GM04503 (cell line): ENCODE measurements around the gene MKKS.
"Not testable (repeated sequence)": the region's sequence is repeated elsewhere in the genome, so short reads cannot be mapped to it uniquely, and the experiment has no call there.

Experiments
- DNase-seq: peaks from one replicate; pipeline ENCODE4 v3.0.0-alpha.2; 2012; ENCODE audit warnings: low read depth

The MKKS gene

DNA sequence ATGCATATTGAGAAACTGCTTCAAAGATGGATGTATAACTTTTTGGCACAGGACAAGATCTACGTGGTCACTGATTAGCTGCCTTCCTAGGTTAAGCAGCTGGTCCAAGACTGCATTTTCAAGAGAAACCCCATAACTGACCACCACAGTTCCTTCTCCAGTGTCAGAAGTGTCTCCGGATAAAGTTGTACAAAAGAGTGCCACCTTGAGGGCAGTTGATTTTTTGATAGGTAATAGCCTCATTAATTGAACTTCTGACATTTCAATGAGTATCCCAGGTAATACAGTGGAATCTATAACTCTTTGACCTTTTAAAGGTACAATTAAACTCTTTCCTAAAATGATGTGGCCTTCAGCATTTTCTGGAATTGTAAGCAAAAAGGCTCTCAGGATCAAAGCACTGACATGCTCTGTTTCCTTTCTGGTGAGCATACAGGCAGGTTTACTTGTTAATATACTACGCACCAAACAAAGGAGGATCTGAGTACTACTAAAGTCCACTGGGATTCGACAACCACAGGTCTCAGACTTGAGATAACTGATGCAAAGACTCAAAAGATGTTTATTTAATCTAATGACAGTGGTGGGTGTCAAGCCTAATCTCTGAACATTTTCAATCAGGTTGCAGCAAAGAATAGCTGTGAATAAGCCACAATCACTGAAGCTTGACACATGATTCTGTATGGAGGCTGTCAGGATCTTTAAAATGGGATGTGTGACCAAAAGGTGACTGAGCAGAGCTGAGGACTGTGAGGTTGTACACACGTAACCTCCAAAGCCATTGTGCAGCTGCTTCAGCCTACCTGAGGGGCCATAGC, 21.2 kb downstream of the MKKS start:
- no peak for DNase-seq

DNA sequence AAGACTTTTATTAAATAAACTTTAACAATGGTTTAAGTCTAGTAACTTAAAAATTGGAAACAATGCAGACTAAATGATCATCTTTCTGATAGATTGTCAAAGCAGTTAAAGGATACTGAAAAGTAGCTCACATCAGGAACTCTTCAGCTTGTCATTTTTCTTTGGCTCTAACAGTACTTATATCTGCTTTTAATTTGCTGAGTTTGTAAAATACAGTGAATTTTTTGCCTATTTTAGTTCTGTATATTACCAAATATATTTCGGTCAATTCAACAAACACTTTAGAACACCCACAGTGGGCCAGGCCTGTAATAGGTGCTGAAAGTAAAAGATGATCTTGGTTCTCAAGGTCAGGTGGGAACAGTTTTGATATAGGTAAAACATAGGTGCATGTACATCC, 22.3 kb downstream of the MKKS start:
- no peak for DNase-seq

DNA sequence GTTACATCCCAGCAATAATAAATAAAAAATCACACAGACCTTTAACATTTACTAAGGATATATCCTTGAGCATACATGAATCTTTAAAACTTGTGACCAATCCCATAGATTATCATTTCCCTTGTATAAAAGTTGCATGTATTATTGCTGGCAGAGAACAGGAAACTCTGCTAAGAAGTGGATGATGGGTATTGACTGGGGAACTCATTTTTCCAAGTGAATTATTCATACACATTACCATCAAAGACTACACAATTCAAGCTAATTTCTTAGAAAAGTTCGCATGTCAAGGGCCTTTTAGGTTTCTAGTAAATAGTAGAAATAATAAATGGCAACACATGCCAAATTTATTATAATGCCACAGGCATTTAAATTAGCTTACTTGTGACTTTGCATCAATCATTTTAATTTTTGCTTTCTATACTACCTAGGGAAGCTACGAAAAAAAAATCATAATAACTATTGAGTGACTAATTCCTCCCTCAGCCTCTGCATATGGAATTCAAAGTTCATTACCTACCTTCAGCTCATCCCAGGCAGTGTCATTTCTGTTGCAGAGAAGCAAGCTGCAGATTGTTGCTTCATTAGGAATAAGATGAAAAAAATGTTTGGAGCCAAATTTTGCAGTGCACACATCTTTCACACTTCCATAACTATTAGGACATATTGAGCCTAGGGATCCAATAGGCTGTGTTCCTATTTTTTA, 25.8 kb downstream of the MKKS start:
- DNase-seq: no peak

DNA sequence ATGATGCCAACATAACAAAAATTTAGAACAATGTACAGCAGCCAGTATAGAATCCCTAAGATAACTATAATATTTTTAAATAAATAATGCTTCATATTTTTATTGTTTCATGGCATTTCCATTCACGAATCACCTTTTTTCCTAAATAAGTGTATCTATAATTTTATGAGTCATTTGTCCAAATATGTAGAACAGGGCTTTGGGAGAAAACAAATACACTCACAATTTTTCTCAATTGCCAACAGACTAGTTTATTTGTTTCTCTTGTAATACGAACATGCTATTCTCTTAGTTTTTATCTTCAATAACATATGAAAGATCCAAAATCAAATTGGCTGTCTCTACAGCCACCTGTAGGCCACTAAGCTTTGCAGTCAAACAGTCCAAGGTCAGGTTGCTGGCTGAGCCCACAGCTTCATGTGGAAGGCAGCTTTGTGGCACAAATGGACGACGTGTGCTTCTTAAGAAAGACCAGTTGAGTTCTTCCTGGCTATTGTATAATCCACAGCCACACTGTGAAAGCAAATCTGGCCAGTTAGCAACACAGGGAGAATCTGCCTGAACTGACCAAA, 29.0 kb downstream of the MKKS start:
- no peak for DNase-seq

- no peak for DNase-seq
Measured at GRCh38 chr20:10404023-10404628, 29.9 kb downstream of the MKKS start.

GRCh38 chr20:10402938-10403608, 30.9 kb downstream of the MKKS start:
- DNase-seq: no peak

GRCh38 chr20:10398834-10399369, 35.1 kb downstream of the MKKS start:
- no peak for DNase-seq

DNA sequence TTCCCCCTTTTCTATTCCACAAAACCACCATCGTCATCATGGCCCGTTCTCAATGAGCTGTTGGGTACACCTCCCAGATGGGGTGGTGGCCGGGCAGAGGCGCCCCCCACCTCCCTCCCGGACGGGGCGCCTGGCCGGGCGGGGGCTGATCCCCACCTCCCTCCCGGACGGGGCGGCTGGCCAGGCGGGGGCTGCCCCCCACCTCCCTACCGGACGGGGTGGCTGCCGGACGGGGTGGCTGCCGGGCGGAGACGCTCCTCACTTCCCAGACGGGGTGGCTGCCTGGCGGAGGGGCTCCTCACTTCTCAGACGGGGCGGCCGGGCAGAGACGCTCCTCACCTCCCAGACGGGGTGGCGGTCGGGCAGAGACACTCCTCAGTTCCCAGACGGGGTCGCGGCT, 39.3 kb downstream of the MKKS start:
- DNase-seq: not testable (repeated sequence)

DNA sequence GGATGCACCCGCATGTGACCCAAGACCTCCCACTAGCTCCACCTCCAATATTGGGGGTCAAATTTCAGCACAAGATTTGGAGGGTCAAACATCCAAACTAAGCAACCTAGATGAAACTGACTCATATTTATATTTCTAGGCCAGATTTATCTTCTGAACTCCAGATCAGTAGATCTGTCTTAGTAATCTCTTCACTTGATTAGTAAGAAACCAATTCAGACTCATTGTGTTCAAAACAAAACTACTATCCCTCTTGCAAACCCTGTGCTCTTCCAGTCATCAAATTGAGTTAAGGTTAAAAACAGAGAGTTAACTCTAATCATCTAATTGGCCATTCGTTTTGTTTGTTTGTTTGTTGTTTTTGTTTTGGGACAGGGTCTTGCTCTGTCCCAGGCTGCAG, 43.3 kb downstream of the MKKS start:
- DNase-seq: no peak

DNA sequence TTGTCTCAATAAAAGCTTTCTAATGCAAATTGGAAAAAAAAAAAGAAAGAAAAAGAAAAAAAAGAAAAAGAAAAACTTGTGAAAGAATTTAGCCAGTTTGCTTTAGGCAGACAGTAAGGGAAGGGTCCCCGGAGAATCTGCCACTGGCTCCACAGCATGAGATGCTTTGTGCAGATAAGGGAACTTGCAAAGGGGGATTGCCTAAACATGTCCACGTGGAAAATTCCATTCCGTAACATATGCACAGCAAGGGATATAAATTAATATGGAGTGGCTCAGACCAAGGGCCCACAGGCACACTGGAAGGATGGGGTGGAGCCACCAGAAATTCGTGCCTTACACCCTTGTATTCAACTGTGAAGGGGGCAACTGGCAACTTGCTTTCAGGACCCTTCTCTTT, 45.4 kb downstream of the MKKS start:
- no peak for DNase-seq

- no peak for DNase-seq
Measured at GRCh38 chr20:10387686-10388085, 46.3 kb downstream of the MKKS start.

DNA sequence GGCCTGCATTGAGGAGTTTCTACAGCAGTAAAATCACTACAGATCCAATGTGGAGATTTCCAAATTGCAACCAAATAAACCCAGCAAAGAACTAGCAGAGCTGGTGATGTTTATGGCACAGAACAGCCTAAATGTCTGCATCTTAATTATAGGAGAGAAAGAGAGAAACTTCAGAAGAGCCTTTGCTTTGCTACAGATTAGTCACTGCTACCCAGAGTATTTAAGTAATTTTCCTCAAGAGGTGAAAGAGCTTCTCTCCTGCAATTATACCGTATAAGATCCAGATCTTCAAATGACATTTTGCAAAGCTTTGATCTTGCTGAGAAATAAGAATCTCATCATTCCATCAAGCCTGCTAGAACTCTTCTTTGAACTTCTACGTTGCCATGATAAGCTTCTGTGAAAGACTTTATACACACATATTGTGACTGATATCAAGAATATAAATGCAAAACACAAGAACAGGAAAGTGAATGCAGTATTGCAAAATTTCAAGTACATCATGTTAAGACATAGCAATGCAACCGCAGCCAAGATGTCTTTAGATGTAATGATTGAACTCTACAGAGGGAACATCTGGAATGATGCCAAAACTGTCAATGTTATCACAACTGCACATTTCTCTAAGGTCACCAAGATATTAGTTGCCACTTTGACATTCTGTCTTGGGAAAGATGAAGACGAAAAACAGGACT, 48.0 kb downstream of the MKKS start:
- DNase-seq: no peak

DNA sequence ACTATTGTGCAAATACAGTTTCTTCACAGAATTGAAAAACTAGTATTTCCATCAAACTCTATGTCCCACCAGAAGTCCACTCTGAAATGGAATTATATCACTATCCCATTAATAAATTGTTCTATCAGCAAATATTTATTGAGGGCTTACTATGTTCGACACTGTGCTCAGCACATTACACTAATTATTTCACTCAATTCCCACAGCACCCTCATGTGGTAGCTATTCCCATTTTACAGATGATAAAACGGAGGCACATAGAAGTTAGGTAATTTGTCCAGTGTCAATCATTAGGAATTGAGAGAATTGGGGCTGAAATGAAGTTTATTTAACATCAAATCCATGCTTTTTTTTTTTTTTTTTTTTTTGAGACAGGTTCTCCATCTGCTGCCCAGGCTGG, 52.5 kb downstream of the MKKS start:
- no peak for DNase-seq

DNA sequence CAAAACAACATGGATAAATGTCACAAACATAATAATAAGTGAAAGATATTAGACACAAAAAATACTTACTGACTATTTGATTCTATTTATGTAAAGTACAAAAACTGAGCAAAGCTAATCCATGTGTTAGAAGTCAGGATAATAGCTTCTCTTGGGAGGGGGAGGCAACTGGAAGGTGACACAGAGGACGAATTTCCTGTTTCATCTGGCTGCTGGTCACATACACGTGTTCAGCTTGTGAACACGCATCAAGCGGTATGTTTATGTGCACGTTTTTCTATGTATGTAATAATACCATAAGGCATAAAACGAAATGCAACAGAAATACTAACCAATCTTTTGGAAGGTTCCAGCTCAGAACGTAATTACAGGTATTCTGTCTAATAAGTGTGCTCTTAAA, 54.3 kb downstream of the MKKS start:
- no peak for DNase-seq

DNA sequence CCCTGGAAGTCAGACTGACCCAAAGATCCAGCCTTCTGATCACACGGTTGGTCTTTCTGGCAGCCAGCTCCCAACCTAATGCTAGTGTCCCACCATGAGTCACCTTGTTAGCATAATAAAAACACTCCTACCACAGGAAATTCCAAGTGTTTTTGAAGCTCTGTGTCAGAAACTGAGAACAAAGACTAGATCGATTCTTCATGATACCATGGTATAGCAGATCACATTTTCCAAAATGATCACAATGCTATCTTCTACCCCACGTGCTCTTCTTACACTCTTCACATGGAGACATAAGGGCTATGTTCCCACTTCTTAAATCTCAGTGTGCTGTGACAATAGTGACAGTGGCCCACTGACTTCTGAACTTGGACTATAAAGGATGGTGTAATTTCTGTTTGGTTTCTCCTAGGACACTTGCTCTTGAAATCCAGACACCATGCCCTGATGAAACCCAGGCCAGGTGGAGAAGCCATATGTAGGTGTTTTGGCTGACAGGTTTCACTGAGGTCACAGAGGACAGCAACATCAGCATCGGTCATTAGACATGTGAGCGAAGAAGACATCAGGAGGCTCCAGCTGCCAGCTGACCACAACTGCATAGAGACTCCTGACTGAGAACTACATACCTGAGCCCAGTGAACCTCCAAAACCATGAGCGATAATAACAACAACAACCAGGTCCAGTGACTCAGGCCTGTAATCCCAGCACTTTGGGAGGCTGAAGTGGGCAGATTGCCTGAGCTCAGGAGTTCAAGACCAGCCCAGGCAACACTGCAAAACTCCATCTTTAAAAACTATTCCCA, 57.5 kb downstream of the MKKS start:
- peak; percentile 35 for DNase-seq

DNA sequence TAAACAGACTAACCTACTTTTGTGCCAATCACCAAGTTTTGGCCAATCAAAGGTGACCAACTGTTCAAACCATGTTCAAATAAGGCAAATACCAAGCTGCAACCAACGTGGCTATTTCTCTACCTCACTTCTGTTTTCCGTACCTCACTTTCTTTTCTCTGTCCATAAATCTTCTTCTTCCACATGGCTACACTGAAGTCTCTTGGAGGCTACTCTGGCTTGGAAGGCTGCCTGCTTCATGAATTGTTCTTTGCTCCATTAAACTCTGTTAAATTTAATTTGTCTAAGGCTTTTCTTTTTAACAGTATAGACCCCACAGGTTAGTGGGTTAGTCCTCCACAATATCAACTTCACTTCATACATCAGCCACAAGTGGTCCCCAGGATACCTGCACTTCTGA, 58.8 kb downstream of the MKKS start:
- DNase-seq: no peak

GRCh38 chr20:10374036-10374435, 60.0 kb downstream of the MKKS start:
- DNase-seq: no peak

GRCh38 chr20:10371467-10371866, 62.6 kb downstream of the MKKS start:
- no peak for DNase-seq

DNA sequence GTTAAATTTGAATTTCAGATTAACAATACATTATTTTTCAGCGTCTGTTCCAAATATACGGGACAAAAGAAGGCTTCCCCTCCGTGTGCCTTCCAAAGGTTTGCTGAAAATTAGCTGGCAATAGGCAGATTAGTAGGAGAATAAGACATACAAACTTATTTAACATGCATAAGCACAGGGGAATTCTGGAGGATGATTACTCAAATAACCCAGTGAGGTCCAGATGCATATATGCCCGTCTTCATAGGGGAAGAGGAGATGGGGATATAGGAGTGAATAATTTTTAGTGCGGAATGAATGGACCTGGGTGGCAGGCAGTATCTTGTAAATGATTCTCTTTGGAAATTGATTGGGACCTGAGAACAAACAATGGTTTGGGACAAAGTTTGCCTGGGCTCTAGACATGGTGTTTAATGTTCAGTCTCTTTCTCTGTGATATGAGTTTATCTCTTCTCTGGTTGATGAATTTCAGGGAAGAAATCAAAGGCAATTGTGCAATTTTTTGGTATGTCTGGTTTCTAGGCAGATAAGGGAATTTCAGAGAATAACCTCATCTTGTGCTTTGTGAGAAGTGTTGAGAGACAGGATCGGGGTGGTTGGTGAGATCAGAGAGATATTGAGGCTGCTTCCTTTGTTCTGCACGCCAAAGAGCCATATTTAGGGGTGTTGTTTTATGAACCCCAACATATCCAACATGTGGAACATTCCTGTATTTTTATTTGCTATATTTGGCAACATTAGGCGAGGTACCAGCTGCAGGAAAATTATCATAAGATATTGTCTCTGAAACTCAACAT, 63.7 kb downstream of the MKKS start:
- DNase-seq: no peak

- DNase-seq: no peak
Measured at GRCh38 chr20:10369723-10370090, 64.3 kb downstream of the MKKS start.
